K562 (cell line): ENCODE results near the gene ALDH3B2. TPM values are rescaled to one million over a fixed set of nuclear protein-coding genes. Genes with fewer than 3 reads are reported as not detected.

ENCODE experiments used
- ETV5 ChIP-seq: sonication (generic); formaldehyde crosslinking; IDR thresholded peaks from 2 replicates; pipeline ENCODE4 v1.4.0; 2020; ENCODE audit warnings: low read depth, mild to moderate bottlenecking, missing genetic modification reagents
- HDAC1 ChIP-seq, 2 experiments: fragments of 450-650 bp; IDR thresholded peaks; 2 replicates each; pipeline ENCODE4 v1.6.1; 2016 to 2017; ENCODE audit warnings: inconsistent platforms in 1 of 2, mild to moderate bottlenecking in 1 of 2, moderate library complexity in 1 of 2
- HNRNPLL ChIP-seq: fragments of 200-400 bp; formaldehyde crosslinking; IDR thresholded peaks from 2 replicates; pipeline ENCODE4 v1.6.1; 2017; ENCODE audit warnings: low read length, low read depth, mild to moderate bottlenecking; ENCODE audit not compliant: poor library complexity, severe bottlenecking
- KDM5B ChIP-seq: fragments of 200-600 bp; sonication (generic); IDR thresholded peaks from 2 replicates; pipeline ENCODE4 v1.6.1; 2012; ENCODE audit warnings: low read depth, mild to moderate bottlenecking, moderate library complexity, low read length, control low read depth, inconsistent platforms; ENCODE audit not compliant: insufficient replicate concordance
- NFIX ChIP-seq: fragments of 250-450 bp; sonication (Bioruptor Pico); IDR thresholded peaks from 2 replicates; pipeline ENCODE4 v1.4.0; 2020; ENCODE audit warnings: low read depth, mild to moderate bottlenecking, moderate library complexity
- SOX6 ChIP-seq: fragments of 450-650 bp; IDR thresholded peaks from 2 replicates; pipeline ENCODE4 v1.6.1; 2014; ENCODE audit warnings: mild to moderate bottlenecking
- TAF9B ChIP-seq: fragments of 450-650 bp; IDR thresholded peaks from 2 replicates; pipeline ENCODE4 v1.6.1; 2018; ENCODE audit warnings: mild to moderate bottlenecking; ENCODE audit not compliant: partially characterized antibody
- TCF7L2 ChIP-seq: fragments of 150-350 bp; IDR thresholded peaks from 2 replicates; pipeline ENCODE4 v1.6.1; 2016; ENCODE audit warnings: low read depth, mild to moderate bottlenecking, low read length, moderate library complexity
- TRIM28 ChIP-seq: fragments of 450-650 bp; IDR thresholded peaks from 2 replicates; pipeline ENCODE4 v1.6.1; 2017
- ZFX ChIP-seq: sonication (generic); formaldehyde crosslinking; IDR thresholded peaks from 2 replicates; pipeline ENCODE4 v1.8.0; 2022; ENCODE audit warnings: mild to moderate bottlenecking, missing genetic modification reagents, moderate library complexity
- ZNF12 ChIP-seq: sonication (generic); formaldehyde crosslinking; IDR thresholded peaks from 2 replicates; pipeline ENCODE4 v1.4.0; 2020; ENCODE audit warnings: mild to moderate bottlenecking, missing genetic modification reagents
- polyA plus RNA-seq, 8 experiments: library from polyadenylated mRNA; depleted of rRNA in 4 of 8; stranded (reverse) in 5 of 8; unstranded in 3 of 8; fragments of >200 nt; fragmentation: Nextera tagmentation in 2 of 8; fragmentation: Illumina TruSeq in 1 of 8; extraction: Ambion mirVana in 2 of 8; extraction: Trizol in 1 of 8; gene quantifications; 2 replicates each; pipeline versions ENCODE4 v1.2.1 to v1.2.3, GENCODE V29; 2011 to 2014; ENCODE audit warnings: inconsistent platforms in 1 of 8, missing spikeins in 1 of 8
- total RNA-seq, 7 experiments: library from RNA; depleted of rRNA in 6 of 7; stranded (reverse); fragments of >200 nt in 6 of 7; fragmentation: Illumina TruSeq in 2 of 7; extraction: Trizol in 2 of 7; gene quantifications; 2 replicates each; pipeline versions ENCODE4 v1.2.1 to v1.2.3, GENCODE V29; 2011 to 2021; ENCODE audit warnings: low replicate concordance in 1 of 7
- TF ChIP-seq, protein P1 (sequence below): fragments of 200-800 bp; sonication (Bioruptor generic); IDR thresholded peaks from 2 replicates; pipeline ENCODE4 v1.6.1; 2016; ENCODE audit warnings: missing genetic modification characterization, missing compliant biosample characterization
- TF ChIP-seq, protein P2 (sequence below): IDR thresholded peaks from 2 replicates; pipeline ENCODE4 v1.6.1; 2016; ENCODE audit warnings: missing genetic modification characterization, missing compliant biosample characterization
- TF ChIP-seq, protein P3 (sequence below), 2 experiments: fragments of 450-650 bp; conservative IDR thresholded peaks; 2 replicates each; pipeline ENCODE4 v1.6.1; 2017; ENCODE audit warnings: mild to moderate bottlenecking in 2 of 2, moderate library complexity in 2 of 2
- TF ChIP-seq, protein P4 (sequence below): fragments of 250-450 bp; sonication (Bioruptor Pico); IDR thresholded peaks from 2 replicates; pipeline ENCODE4 v1.8.0; 2021; ENCODE audit warnings: borderline replicate concordance, mild to moderate bottlenecking, moderate library complexity; ENCODE audit not compliant: poor library complexity, severe bottlenecking
- TF ChIP-seq, protein P5 (sequence below): fragments of 250-450 bp; sonication (Bioruptor Pico); IDR thresholded peaks from 2 replicates; pipeline ENCODE4 v1.4.0; 2020; ENCODE audit warnings: borderline replicate concordance

ALDH3B2 gene
- total and polyA plus RNA-seq, 9 of the 15 experiments (the other 6 are each of a cell fraction or from before 2014, with no cell fraction given), result not detected

DNA sequence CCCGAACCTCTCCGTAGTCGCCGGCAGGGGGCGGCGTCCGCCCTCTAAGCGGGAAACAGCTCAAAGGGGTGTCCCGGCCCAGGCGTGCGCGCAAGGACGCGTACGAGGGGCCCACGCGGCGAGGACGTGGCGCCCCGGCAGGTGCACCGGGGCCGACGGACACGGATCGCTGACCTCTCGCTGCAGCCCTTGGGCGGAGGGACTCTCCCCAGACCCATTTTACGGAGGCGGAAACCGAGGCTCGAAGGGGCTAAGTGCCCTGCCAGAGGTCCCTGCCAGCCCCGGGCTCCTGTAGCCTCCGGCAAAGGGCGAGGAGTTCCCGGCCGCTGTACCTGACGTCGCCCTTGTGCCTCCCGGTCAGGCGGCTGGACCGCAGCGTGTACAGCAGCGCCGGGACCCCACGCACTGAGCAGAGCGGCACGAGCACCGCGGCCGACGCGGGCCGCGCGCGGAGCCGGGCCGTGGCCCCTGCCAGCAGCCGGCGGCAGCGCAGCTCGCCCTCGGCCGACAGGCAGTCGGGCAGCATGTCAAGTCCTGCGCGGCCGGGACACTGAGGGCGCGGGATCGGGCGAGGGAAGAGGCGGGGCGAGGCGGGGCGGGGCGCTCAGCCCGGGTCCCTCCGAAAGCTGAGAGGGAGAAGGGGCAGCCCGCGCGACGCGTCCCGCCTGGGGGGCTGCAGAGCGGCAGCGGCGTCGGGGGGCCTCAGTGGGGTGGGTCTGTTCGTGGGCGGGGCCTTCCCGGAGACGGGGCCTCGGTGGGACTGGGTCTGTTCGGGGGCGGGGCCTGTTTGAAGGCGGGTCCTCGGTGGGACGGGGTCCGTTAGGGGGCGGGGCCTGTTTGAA lies 44.8 kb downstream of the ALDH3B2 start, which contains the start of gene NUDT8 (continued):
- TF ChIP-seq, protein P1, sequence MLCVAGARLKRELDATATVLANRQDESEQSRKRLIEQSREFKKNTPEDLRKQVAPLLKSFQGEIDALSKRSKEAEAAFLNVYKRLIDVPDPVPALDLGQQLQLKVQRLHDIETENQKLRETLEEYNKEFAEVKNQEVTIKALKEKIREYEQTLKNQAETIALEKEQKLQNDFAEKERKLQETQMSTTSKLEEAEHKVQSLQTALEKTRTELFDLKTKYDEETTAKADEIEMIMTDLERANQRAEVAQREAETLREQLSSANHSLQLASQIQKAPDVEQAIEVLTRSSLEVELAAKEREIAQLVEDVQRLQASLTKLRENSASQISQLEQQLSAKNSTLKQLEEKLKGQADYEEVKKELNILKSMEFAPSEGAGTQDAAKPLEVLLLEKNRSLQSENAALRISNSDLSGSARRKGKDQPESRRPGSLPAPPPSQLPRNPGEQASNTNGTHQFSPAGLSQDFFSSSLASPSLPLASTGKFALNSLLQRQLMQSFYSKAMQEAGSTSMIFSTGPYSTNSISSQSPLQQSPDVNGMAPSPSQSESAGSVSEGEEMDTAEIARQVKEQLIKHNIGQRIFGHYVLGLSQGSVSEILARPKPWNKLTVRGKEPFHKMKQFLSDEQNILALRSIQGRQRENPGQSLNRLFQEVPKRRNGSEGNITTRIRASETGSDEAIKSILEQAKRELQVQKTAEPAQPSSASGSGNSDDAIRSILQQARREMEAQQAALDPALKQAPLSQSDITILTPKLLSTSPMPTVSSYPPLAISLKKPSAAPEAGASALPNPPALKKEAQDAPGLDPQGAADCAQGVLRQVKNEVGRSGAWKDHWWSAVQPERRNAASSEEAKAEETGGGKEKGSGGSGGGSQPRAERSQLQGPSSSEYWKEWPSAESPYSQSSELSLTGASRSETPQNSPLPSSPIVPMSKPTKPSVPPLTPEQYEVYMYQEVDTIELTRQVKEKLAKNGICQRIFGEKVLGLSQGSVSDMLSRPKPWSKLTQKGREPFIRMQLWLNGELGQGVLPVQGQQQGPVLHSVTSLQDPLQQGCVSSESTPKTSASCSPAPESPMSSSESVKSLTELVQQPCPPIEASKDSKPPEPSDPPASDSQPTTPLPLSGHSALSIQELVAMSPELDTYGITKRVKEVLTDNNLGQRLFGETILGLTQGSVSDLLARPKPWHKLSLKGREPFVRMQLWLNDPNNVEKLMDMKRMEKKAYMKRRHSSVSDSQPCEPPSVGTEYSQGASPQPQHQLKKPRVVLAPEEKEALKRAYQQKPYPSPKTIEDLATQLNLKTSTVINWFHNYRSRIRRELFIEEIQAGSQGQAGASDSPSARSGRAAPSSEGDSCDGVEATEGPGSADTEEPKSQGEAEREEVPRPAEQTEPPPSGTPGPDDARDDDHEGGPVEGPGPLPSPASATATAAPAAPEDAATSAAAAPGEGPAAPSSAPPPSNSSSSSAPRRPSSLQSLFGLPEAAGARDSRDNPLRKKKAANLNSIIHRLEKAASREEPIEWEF (CRISPR knock-in tag), result no peak
- TF ChIP-seq ZFX (peak; percentile 90), SOX6 (0 out of 2 replicates have a peak, but pooled peaks have one; percentile 29), ETV5 (CRISPR knock-in tag) (peak; percentile 84), TCF7L2 (no peak), TAF9B (no peak), HDAC1 (IDR thresholded peaks at IDR 0.05) (peak in 1 of 2 experiments; percentile 85; a peak in 2 of 4 replicates), KDM5B (peak; percentile 47), NFIX (CRISPR knock-in tag) (no peak), TRIM28 (no peak), HNRNPLL (no peak), ZNF12 (CRISPR knock-in tag) (peak; percentile 88)
- TF ChIP-seq, protein P2, sequence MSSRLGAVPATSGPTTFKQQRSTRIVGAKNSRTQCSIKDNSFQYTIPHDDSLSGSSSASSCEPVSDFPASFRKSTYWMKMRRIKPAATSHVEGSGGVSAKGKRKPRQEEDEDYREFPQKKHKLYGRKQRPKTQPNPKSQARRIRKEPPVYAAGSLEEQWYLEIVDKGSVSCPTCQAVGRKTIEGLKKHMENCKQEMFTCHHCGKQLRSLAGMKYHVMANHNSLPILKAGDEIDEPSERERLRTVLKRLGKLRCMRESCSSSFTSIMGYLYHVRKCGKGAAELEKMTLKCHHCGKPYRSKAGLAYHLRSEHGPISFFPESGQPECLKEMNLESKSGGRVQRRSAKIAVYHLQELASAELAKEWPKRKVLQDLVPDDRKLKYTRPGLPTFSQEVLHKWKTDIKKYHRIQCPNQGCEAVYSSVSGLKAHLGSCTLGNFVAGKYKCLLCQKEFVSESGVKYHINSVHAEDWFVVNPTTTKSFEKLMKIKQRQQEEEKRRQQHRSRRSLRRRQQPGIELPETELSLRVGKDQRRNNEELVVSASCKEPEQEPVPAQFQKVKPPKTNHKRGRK (tag), result no peak
- TF ChIP-seq, protein P3, sequence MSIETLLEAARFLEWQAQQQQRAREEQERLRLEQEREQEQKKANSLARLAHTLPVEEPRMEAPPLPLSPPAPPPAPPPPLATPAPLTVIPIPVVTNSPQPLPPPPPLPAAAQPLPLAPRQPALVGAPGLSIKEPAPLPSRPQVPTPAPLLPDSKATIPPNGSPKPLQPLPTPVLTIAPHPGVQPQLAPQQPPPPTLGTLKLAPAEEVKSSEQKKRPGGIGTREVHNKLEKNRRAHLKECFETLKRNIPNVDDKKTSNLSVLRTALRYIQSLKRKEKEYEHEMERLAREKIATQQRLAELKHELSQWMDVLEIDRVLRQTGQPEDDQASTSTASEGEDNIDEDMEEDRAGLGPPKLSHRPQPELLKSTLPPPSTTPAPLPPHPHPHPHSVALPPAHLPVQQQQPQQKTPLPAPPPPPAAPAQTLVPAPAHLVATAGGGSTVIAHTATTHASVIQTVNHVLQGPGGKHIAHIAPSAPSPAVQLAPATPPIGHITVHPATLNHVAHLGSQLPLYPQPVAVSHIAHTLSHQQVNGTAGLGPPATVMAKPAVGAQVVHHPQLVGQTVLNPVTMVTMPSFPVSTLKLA (conservative IDR thresholded peaks at IDR 0.05), result peak; percentile 74 to 87
- TF ChIP-seq, protein P4, sequence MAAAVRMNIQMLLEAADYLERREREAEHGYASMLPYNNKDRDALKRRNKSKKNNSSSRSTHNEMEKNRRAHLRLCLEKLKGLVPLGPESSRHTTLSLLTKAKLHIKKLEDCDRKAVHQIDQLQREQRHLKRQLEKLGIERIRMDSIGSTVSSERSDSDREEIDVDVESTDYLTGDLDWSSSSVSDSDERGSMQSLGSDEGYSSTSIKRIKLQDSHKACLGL (CRISPR knock-in tag), result no peak
- TF ChIP-seq, protein P5, sequence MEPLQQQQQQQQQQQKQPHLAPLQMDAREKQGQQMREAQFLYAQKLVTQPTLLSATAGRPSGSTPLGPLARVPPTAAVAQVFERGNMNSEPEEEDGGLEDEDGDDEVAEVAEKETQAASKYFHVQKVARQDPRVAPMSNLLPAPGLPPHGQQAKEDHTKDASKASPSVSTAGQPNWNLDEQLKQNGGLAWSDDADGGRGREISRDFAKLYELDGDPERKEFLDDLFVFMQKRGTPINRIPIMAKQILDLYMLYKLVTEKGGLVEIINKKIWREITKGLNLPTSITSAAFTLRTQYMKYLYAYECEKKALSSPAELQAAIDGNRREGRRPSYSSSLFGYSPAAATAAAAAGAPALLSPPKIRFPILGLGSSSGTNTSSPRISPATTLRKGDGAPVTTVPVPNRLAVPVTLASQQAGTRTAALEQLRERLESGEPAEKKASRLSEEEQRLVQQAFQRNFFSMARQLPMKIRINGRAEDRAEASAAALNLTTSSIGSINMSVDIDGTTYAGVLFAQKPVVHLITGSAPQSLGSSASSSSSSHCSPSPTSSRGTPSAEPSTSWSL (CRISPR knock-in tag), result no peak
